A549 (cell line): ENCODE data around the gene GPR108. TPM values are rescaled to one million over a fixed set of nuclear protein-coding genes. Genes with fewer than 3 reads are reported as not detected.

Experiments
- ATAC-seq, 2 experiments: fragments of 200-7000 bp in 1 of 2; fragments of >200 bp in 1 of 2; cut with Nextera tagmentation in 1 of 2; cut with Tn5 transposase in 1 of 2; 3 replicates each; pipeline versions ENCODE4 v1.8.0 to v1.9.1; 2018 to 2020; ENCODE audit warnings: mild to moderate bottlenecking in 1 of 2, moderate library complexity in 1 of 2
- CTCF ChIA-PET: fragments of 300-600 bp; sonication (Branson Sonifier 250); formaldehyde crosslinking; extraction: SDS; loops from one replicate; lab custom pipeline; 2021; ENCODE audit warnings: antibody characterized with exemption, inconsistent platforms; lab: Yijun Ruan, JAX
- POLR2A ChIA-PET: fragments of 350-600 bp; formaldehyde crosslinking; extraction: SDS; loops from one replicate; lab custom pipeline; 2021; ENCODE audit warnings: antibody characterized with exemption, inconsistent platforms; lab: Yijun Ruan, JAX
- DNase-seq, 2 experiments: peaks; one replicate each; pipeline versions ENCODE4 v3.0.0 to v3.0.0-alpha.2; 2011 to 2016; ENCODE audit warnings: low read depth in 1 of 2, low spot score in 1 of 2
- FAIRE-seq: peaks from 2 replicates; lab custom pipeline; 2011; peaks lifted over from hg19 to GRCh38; lab: Jason Lieb, UNC
- H3K27ac ChIP-seq, 2 experiments: fragments of >200 bp; sonication (Bioruptor Twin); formaldehyde crosslinking; 3 replicates each; pipeline ENCODE4 v1.5.1; 2016 to 2017
- H3K4me1 ChIP-seq: fragments of >200 bp; sonication (Bioruptor Twin); formaldehyde crosslinking; 3 replicates; pipeline ENCODE4 v1.6.1; 2016
- H3K4me2 ChIP-seq: fragments of >200 bp; sonication (Bioruptor Twin); formaldehyde crosslinking; 3 replicates; pipeline ENCODE4 v1.6.1; 2016
- H3K4me3 ChIP-seq: fragments of >200 bp; sonication (Bioruptor Twin); formaldehyde crosslinking; 3 replicates; pipeline ENCODE4 v1.5.1; 2016
- H3K9me3 ChIP-seq: fragments of >200 bp; sonication (Bioruptor Twin); formaldehyde crosslinking; 3 replicates; pipeline ENCODE4 v1.6.1; 2016
- CBX2 ChIP-seq: fragments of 200-600 bp; sonication (generic); IDR thresholded peaks from 2 replicates; pipeline ENCODE4 v1.6.1; 2016; ENCODE audit warnings: low read depth, mild to moderate bottlenecking, borderline replicate concordance
- CBX8 ChIP-seq: fragments of 200-600 bp; sonication (generic); IDR thresholded peaks from 2 replicates; pipeline ENCODE4 v1.6.1; 2016
- CHD2 ChIP-seq: fragments of 150-350 bp; IDR thresholded peaks from 2 replicates; pipeline ENCODE4 v1.6.1; 2014; ENCODE audit warnings: low read length; ENCODE audit not compliant: partially characterized antibody
- EHF ChIP-seq: fragments of 250-450 bp; sonication (Bioruptor Pico); IDR thresholded peaks from 2 replicates; pipeline ENCODE4 v1.5.0; 2020; ENCODE audit warnings: mild to moderate bottlenecking
- EHMT2 ChIP-seq: fragments of 200-600 bp; sonication (generic); IDR thresholded peaks from 2 replicates; pipeline ENCODE4 v1.6.1; 2016; ENCODE audit warnings: antibody characterized with exemption, low read depth, mild to moderate bottlenecking, moderate library complexity
- FOSB ChIP-seq: fragments of 250-450 bp; sonication (Bioruptor Pico); IDR thresholded peaks from 2 replicates; pipeline ENCODE4 v1.5.0; 2020; ENCODE audit warnings: mild to moderate bottlenecking, moderate library complexity
- HOXB5 ChIP-seq: fragments of 250-450 bp; sonication (Bioruptor Pico); IDR thresholded peaks from 2 replicates; pipeline ENCODE4 v1.5.0; 2020; ENCODE audit warnings: mild to moderate bottlenecking, moderate library complexity
- KDM1A ChIP-seq: fragments of 200-600 bp; sonication (generic); IDR thresholded peaks from 2 replicates; pipeline ENCODE4 v1.6.1; 2016; ENCODE audit warnings: low read depth, mild to moderate bottlenecking
- MYC ChIP-seq: IDR thresholded peaks from 2 replicates; pipeline ENCODE4 v1.6.1; 2012; ENCODE audit warnings: mild to moderate bottlenecking, inconsistent platforms, low read length, improper control_type of control experiment, borderline replicate concordance
- NFE2L2 ChIP-seq: fragments of 150-350 bp; conservative IDR thresholded peaks from 2 replicates; pipeline ENCODE4 v1.6.1; 2014; ENCODE audit warnings: low read length
- NPAS2 ChIP-seq: fragments of 250-450 bp; sonication (Bioruptor Pico); IDR thresholded peaks from 2 replicates; pipeline ENCODE4 v1.8.0; 2022; ENCODE audit warnings: mild to moderate bottlenecking, moderate library complexity, borderline replicate concordance
- PHF8 ChIP-seq: fragments of 200-600 bp; sonication (generic); IDR thresholded peaks from 2 replicates; pipeline ENCODE4 v1.6.1; 2016; ENCODE audit warnings: low read depth, mild to moderate bottlenecking, antibody characterized with exemption, moderate library complexity, borderline replicate concordance
- POLR2A ChIP-seq: IDR thresholded peaks from 2 replicates; pipeline ENCODE4 v1.6.1; 2012; ENCODE audit warnings: mild to moderate bottlenecking, low read length
- RAD21 ChIP-seq, 2 experiments: fragments of >200 bp in 1 of 2; sonication (Bioruptor Twin) in 1 of 2; formaldehyde crosslinking in 1 of 2; IDR thresholded peaks in 1 of 2; conservative IDR thresholded peaks in 1 of 2; 2 replicates in 1 of 2; 3 replicates in 1 of 2; pipeline ENCODE4 v1.6.1; 2012 to 2018; ENCODE audit warnings: inconsistent platforms in 1 of 2
- TP53 ChIP-seq: fragments of 250-450 bp; sonication (Bioruptor Pico); IDR thresholded peaks from 2 replicates; pipeline ENCODE4 v1.5.0; 2021; ENCODE audit warnings: mild to moderate bottlenecking, moderate library complexity
- ZSCAN20 ChIP-seq: fragments of 250-450 bp; sonication (Bioruptor Pico); IDR thresholded peaks from 2 replicates; pipeline ENCODE4 v1.8.0; 2022; ENCODE audit warnings: mild to moderate bottlenecking, moderate library complexity
- WGBS: methylation state at CpG from one replicate; pipeline ENCODE4 v1.1.6; 2017; ENCODE audit errors: missing lambda C conversion rate; 5-methylcytosine and 5-hydroxymethylcytosine counted together
- polyA plus RNA-seq, 4 experiments: library from polyadenylated mRNA; depleted of rRNA in 3 of 4; stranded (reverse); fragments of >200 nt; fragmentation: RNase III in 1 of 4; extraction: RNeasy Plus Mini Kit Qiagen cat#74134 plus additional on column Dnase treatment in 1 of 4; gene quantifications; 2 replicates in 3 of 4; 3 replicates in 1 of 4; pipeline ENCODE4 v1.2.3, GENCODE V29; 2011 to 2017
- TF ChIP-seq, protein P1 (sequence below): fragments of 200-600 bp; sonication (generic); IDR thresholded peaks from 2 replicates; pipeline ENCODE4 v1.6.1; 2016; ENCODE audit warnings: antibody characterized with exemption, mild to moderate bottlenecking, moderate library complexity
- TF ChIP-seq, protein P2 (sequence below): fragments of >200 bp; sonication (Bioruptor Twin); formaldehyde crosslinking; IDR thresholded peaks from 3 replicates; pipeline ENCODE4 v1.6.1; 2016
- TF ChIP-seq, protein P3 (sequence below): fragments of 150-350 bp; IDR thresholded peaks from 2 replicates; pipeline ENCODE4 v1.6.1; 2014; ENCODE audit warnings: low read depth, mild to moderate bottlenecking, low read length
- TF ChIP-seq, protein P4 (sequence below): IDR thresholded peaks from 2 replicates; pipeline ENCODE4 v1.6.1; 2012
- TF ChIP-seq, protein P5 (sequence below): fragments of 450-650 bp; IDR thresholded peaks from 2 replicates; pipeline ENCODE4 v1.6.1; 2014; ENCODE audit warnings: antibody characterized with exemption
- TF ChIP-seq, protein P6 (sequence below): fragments of 250-450 bp; sonication (Bioruptor Pico); IDR thresholded peaks from 2 replicates; pipeline ENCODE4 v1.5.0; 2021; ENCODE audit warnings: mild to moderate bottlenecking, moderate library complexity, borderline replicate concordance

The GPR108 gene
- polyA plus RNA-seq, 2 of the 4 experiments (the other 2 are of a cell fraction): 36.4 to 50.2 TPM

DNA sequence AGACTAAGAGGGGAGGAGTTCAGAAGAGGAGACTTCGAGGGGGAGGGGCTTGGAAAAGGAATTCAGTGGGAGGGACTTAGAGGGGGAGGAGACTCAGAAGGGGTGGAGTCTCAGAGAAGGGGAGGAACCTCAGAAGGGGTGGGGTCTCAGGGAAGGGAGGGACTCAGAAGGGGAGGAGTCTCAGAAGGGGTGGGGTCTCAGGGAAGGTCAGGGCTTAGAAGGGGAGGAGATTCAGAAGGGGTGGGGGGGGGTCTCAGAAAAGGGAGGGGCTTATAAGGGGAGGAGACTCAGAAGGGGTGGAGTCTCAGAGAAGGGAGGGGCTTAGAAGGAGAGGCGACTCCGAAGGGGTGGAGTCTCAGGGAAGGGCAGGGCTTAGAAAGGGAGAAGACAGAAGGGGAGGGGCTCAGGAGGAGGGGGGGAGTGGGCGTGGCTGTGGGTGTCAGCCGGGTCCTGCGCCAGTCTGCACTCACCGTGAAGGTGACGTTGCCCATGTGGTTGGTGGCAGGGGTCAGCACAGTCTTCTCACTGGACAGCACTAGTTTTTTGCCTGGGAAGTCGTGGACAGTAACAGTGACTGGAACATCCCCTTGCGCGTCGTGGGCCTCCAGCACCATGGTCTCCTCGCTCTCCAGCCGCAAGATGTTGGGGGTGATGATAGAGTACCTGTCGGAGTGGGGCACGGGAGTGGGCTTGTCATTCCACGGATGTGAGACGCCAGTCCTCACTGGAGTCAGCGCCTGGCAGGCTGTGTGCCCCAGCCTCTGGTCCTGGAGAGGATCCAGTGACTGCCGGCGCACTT, 18.4 kb downstream of the GPR108 start:
- no peak overlapping the region for H3K4me3 ChIP-seq
- FAIRE-seq: no peak
- WGBS: 67% methylated on average over 16 of the region's 21 CpGs
- H3K4me2 ChIP-seq: peak overlapping the region; percentile 73; the same call in 2 of the 3 replicates
- DNase-seq: peak; percentile 58 to 63
- peak overlapping the region in 1 of 2 experiments; percentile 83; a peak in 3 of 6 replicates for H3K27ac ChIP-seq
- no peak for TF ChIP-seq FOSB (CRISPR knock-in tag)
- no peak for TF ChIP-seq NFE2L2
- TF ChIP-seq, protein P1, sequence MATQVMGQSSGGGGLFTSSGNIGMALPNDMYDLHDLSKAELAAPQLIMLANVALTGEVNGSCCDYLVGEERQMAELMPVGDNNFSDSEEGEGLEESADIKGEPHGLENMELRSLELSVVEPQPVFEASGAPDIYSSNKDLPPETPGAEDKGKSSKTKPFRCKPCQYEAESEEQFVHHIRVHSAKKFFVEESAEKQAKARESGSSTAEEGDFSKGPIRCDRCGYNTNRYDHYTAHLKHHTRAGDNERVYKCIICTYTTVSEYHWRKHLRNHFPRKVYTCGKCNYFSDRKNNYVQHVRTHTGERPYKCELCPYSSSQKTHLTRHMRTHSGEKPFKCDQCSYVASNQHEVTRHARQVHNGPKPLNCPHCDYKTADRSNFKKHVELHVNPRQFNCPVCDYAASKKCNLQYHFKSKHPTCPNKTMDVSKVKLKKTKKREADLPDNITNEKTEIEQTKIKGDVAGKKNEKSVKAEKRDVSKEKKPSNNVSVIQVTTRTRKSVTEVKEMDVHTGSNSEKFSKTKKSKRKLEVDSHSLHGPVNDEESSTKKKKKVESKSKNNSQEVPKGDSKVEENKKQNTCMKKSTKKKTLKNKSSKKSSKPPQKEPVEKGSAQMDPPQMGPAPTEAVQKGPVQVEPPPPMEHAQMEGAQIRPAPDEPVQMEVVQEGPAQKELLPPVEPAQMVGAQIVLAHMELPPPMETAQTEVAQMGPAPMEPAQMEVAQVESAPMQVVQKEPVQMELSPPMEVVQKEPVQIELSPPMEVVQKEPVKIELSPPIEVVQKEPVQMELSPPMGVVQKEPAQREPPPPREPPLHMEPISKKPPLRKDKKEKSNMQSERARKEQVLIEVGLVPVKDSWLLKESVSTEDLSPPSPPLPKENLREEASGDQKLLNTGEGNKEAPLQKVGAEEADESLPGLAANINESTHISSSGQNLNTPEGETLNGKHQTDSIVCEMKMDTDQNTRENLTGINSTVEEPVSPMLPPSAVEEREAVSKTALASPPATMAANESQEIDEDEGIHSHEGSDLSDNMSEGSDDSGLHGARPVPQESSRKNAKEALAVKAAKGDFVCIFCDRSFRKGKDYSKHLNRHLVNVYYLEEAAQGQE: no peak
- TF ChIP-seq CBX8: no peak
- TF ChIP-seq, protein P2, sequence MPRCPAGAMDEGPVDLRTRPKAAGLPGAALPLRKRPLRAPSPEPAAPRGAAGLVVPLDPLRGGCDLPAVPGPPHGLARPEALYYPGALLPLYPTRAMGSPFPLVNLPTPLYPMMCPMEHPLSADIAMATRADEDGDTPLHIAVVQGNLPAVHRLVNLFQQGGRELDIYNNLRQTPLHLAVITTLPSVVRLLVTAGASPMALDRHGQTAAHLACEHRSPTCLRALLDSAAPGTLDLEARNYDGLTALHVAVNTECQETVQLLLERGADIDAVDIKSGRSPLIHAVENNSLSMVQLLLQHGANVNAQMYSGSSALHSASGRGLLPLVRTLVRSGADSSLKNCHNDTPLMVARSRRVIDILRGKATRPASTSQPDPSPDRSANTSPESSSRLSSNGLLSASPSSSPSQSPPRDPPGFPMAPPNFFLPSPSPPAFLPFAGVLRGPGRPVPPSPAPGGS: no peak
- TF ChIP-seq PHF8: no peak
- TF ChIP-seq CHD2: no peak
- no peak for TF ChIP-seq KDM1A
- peak; percentile 44 to 57; a peak in 3 of 6 replicates for ATAC-seq
- POLR2A ChIA-PET: no interaction called here
- no peaks in the 10 kb centered on the region for H3K9me3 ChIP-seq
- CTCF ChIA-PET: no interaction called here
- H3K4me1 ChIP-seq: peaks cover 45% of the 10 kb centered on the region

DNA sequence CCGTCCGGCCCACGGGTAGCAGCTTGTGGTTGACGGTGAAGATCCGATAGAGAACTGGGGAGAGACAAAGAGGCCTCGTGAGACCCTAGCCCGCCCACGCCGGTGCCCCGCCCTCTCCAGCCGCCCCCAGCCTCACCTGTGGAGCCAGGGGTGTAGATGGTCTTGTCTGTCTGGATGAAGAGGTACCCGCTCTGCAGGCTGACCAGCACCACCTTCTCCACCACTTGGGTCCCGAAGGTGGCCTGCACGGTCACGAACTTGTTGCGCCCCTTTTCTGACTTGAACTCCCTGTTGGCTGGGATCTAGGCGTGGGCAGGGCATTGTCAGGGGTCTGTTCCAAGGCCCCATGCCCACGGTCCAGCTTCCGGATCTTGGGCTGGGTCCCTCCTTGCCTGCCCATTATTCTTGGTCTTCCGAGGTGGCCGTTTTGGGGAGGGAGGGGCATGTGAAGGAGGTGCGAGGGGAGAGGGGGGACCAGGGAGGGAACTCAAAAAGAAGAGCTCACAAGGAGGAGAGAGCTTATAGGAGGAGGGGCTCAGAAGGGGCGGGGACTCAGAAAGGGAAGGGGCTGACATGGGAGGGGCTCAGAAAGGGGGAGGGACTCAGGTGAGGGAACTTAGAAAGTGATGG, 19.2 kb downstream of the GPR108 start:
- Histone ChIP-seq H3K27ac (no peak overlapping the region), H3K4me2 (no peak overlapping the region), H3K4me1 (peaks cover 38% of the 10 kb centered on the region), H3K4me3 (no peak overlapping the region), H3K9me3 (no peaks in the 10 kb centered on the region)
- no peak for DNase-seq
- ATAC-seq: no peak
- ChIA-PET CTCF (no interaction called here), POLR2A (no interaction called here)
- FAIRE-seq: no peak
- WGBS: 84% methylated on average over 13 of the region's 23 CpGs
- TF ChIP-seq, protein P3, sequence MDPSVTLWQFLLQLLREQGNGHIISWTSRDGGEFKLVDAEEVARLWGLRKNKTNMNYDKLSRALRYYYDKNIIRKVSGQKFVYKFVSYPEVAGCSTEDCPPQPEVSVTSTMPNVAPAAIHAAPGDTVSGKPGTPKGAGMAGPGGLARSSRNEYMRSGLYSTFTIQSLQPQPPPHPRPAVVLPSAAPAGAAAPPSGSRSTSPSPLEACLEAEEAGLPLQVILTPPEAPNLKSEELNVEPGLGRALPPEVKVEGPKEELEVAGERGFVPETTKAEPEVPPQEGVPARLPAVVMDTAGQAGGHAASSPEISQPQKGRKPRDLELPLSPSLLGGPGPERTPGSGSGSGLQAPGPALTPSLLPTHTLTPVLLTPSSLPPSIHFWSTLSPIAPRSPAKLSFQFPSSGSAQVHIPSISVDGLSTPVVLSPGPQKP: no peak
- TF ChIP-seq MYC (no peak), FOSB (CRISPR knock-in tag) (no peak), NPAS2 (CRISPR knock-in tag) (no peak), CBX2 (no peak), EHF (CRISPR knock-in tag) (no peak), TP53 (CRISPR knock-in tag) (no peak), RAD21 (conservative IDR thresholded peaks at IDR 0.05 in 1 of 2, IDR thresholded peaks at IDR 0.05 in 1 of 2) (no peak), ZSCAN20 (no peak), EHMT2 (no peak), POLR2A (no peak), CBX8 (no peak), KDM1A (no peak), HOXB5 (no peak)
- TF ChIP-seq, protein P4, sequence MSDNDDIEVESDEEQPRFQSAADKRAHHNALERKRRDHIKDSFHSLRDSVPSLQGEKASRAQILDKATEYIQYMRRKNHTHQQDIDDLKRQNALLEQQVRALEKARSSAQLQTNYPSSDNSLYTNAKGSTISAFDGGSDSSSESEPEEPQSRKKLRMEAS: no peak
- TF ChIP-seq, protein P5, sequence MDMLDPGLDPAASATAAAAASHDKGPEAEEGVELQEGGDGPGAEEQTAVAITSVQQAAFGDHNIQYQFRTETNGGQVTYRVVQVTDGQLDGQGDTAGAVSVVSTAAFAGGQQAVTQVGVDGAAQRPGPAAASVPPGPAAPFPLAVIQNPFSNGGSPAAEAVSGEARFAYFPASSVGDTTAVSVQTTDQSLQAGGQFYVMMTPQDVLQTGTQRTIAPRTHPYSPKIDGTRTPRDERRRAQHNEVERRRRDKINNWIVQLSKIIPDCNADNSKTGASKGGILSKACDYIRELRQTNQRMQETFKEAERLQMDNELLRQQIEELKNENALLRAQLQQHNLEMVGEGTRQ: no peak
- TF ChIP-seq, protein P6, sequence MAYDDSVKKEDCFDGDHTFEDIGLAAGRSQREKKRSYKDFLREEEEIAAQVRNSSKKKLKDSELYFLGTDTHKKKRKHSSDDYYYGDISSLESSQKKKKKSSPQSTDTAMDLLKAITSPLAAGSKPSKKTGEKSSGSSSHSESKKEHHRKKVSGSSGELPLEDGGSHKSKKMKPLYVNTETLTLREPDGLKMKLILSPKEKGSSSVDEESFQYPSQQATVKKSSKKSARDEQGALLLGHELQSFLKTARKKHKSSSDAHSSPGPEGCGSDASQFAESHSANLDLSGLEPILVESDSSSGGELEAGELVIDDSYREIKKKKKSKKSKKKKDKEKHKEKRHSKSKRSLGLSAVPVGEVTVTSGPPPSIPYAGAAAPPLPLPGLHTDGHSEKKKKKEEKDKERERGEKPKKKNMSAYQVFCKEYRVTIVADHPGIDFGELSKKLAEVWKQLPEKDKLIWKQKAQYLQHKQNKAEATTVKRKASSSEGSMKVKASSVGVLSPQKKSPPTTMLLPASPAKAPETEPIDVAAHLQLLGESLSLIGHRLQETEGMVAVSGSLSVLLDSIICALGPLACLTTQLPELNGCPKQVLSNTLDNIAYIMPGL: no peak
